ENCODE measurements around the gene IGLL1.
"Not testable (repeated sequence)": the region's sequence is repeated elsewhere in the genome, so short reads cannot be mapped to it uniquely, and the experiment has no call there.

Gene IGLL1

GRCh38 chr22:23539839-23540198, 40.3 kb downstream of the IGLL1 start:
- H3K9me3 ChIP-seq (ENCODE audit: severe bottlenecking); H3K27ac ChIP-seq (ENCODE audit: poor library complexity, severe bottlenecking); ATAC-seq (ENCODE audit: low read depth); H3K4me1 ChIP-seq (ENCODE audit: insufficient read depth, poor library complexity, severe bottlenecking); H3K36me3 ChIP-seq (ENCODE audit: low read depth); DNase-seq (ENCODE audit: low spot score); H3K4me3 ChIP-seq (ENCODE audit: severe bottlenecking); H3K27me3 ChIP-seq (ENCODE audit: insufficient read depth, poor library complexity, severe bottlenecking): not testable (repeated sequence)
- TF ChIP-seq CTCF (IDR thresholded peaks at IDR 0.05; ENCODE audit: poor library complexity, severe bottlenecking) = peak; percentile 53

- Histone ChIP-seq H3K9me3 (ENCODE audit: severe bottlenecking) (no peaks in the 10 kb centered on the region), H3K27ac (ENCODE audit: poor library complexity, severe bottlenecking) (no peak overlapping the region), H3K36me3 (ENCODE audit: low read depth) (no peaks in the 10 kb centered on the region), H3K4me1 (ENCODE audit: insufficient read depth, poor library complexity, severe bottlenecking) (no peaks in the 10 kb centered on the region), H3K27me3 (ENCODE audit: insufficient read depth, poor library complexity, severe bottlenecking) (no peaks in the 10 kb centered on the region), H3K4me3 (ENCODE audit: severe bottlenecking) (no peak overlapping the region)
- TF ChIP-seq CTCF (IDR thresholded peaks at IDR 0.05; ENCODE audit: poor library complexity, severe bottlenecking) = peak; percentile 87
- ATAC-seq (ENCODE audit: low read depth) (peak; percentile 89), DNase-seq (ENCODE audit: low spot score) (no peak)
Observed at GRCh38 chr22:23539135-23539838, 40.8 kb downstream of the IGLL1 start.

- H3K4me1 ChIP-seq (ENCODE audit: insufficient read depth, poor library complexity, severe bottlenecking); DNase-seq (ENCODE audit: low spot score); H3K4me3 ChIP-seq (ENCODE audit: severe bottlenecking); H3K27me3 ChIP-seq (ENCODE audit: insufficient read depth, poor library complexity, severe bottlenecking); ATAC-seq (ENCODE audit: low read depth); H3K9me3 ChIP-seq (ENCODE audit: severe bottlenecking); H3K27ac ChIP-seq (ENCODE audit: poor library complexity, severe bottlenecking); H3K36me3 ChIP-seq (ENCODE audit: low read depth): not testable (repeated sequence)
Observed at GRCh38 chr22:23538696-23539030, 41.4 kb downstream of the IGLL1 start.

DNA sequence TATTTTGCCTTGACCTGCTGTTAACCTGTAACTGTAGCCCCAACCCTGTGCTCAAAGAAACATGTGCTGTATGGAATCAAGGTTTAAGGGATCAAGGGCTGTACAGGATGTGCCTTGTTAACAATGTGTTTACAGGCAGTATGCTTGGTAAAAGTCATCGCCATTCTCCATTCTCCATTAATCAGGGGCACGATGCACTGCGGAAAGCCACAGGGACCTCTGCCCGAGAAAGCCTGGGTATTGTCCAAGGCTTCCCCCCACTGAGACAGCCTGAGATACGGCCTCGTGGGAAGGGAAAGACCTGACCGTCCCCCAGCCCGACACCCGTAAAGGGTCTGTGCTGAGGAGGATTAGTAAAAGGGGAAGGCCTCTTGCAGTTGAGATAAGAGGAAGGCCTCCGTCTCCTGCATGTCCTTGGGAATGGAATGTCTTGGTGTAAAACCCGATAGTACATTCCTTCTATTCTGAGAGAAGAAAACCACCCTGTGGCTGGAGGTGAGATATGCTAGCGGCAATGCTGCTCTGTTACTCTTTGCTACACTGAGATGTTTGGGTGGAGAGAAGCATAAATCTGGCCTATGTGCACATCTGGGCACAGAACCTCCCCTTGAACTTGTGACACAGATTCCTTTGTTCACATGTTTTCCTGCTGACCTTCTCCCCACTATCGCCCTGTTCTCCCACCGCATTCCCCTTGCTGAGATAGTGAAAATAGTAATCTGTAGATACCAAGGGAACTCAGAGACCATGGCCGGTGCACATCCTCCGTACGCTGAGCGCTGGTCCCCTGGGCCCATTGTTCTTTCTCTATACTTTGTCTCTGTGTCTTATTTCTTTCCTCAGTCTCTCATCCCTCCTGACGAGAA, 42.0 kb downstream of the IGLL1 start:
- H3K4me3 ChIP-seq (ENCODE audit: severe bottlenecking); H3K36me3 ChIP-seq (ENCODE audit: low read depth); H3K9me3 ChIP-seq (ENCODE audit: severe bottlenecking); ATAC-seq (ENCODE audit: low read depth); DNase-seq (ENCODE audit: low spot score); H3K27me3 ChIP-seq (ENCODE audit: insufficient read depth, poor library complexity, severe bottlenecking); H3K27ac ChIP-seq (ENCODE audit: poor library complexity, severe bottlenecking); H3K4me1 ChIP-seq (ENCODE audit: insufficient read depth, poor library complexity, severe bottlenecking): not testable (repeated sequence)

GRCh38 chr22:23537416-23537815, 42.7 kb downstream of the IGLL1 start:
- no peak overlapping the region for H3K4me3 ChIP-seq (ENCODE audit: severe bottlenecking)
- H3K4me1 ChIP-seq (ENCODE audit: insufficient read depth, poor library complexity, severe bottlenecking) = no peaks in the 10 kb centered on the region
- H3K9me3 ChIP-seq (ENCODE audit: severe bottlenecking) = no peaks in the 10 kb centered on the region
- no peak for ATAC-seq (ENCODE audit: low read depth)
- H3K36me3 ChIP-seq (ENCODE audit: low read depth) = no peaks in the 10 kb centered on the region
- H3K27ac ChIP-seq (ENCODE audit: poor library complexity, severe bottlenecking) = no peak overlapping the region
- DNase-seq (ENCODE audit: low spot score) = peak; percentile 27
- TF ChIP-seq CTCF (IDR thresholded peaks at IDR 0.05; ENCODE audit: poor library complexity, severe bottlenecking) = no peak
- H3K27me3 ChIP-seq (ENCODE audit: insufficient read depth, poor library complexity, severe bottlenecking) = no peaks in the 10 kb centered on the region
